DMS153 treated with DMSO at 0.1 percent for 48 hours (cell line): ENCODE data around the gene PHACTR1.
"Not testable (repeated sequence)": the region's sequence is repeated elsewhere in the genome, so short reads cannot be mapped to it uniquely, and the experiment has no call there.

Experiments
- DNase-seq: peaks from one replicate; lab custom pipeline; 2025; ENCODE audit not compliant: unreplicated experiment; lab: John Stamatoyannopoulos, UW

PHACTR1 gene

DNA sequence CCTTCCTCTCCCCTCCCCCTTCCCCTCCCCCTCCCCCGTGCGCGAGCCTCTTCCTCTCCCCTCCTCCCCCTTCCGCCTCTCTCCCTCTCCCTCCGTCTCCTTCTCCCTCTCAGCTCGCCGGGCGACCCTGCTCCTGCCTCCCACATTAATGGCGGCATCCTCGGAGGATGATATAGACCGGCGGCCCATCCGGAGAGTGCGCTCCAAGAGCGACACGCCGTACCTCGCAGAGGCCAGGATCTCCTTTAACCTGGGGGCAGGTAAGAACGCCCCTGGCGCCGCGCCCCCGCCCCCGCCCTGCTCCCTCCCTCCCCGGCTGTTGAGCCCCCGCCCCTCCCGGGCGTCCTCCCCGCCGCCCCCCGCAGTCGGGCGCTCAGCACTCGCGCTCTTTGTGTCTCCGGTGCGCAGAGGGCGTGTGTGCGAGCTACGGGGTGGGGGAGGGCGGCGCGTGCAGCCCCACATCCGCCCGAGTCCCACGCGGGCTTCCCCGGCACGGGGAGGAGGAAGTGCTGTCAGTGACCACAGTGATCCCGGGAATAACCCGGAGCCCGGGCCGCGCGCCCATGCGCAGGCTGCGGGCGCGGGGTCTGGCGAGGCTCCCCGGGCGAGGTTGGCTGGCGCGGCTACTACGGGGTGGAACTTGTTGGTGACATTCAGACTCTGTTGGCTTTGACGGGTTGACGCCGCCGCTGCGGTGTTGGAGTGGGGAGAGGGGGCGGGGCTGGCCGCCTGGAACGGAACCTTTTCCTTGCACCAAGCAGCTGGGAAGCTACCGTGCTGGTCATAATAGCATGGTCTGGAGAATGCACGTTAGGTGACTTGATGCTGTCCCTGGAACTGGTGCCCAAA lies 33.2 kb downstream of the PHACTR1 start:
- DNase-seq, result peak; percentile 21

DNA sequence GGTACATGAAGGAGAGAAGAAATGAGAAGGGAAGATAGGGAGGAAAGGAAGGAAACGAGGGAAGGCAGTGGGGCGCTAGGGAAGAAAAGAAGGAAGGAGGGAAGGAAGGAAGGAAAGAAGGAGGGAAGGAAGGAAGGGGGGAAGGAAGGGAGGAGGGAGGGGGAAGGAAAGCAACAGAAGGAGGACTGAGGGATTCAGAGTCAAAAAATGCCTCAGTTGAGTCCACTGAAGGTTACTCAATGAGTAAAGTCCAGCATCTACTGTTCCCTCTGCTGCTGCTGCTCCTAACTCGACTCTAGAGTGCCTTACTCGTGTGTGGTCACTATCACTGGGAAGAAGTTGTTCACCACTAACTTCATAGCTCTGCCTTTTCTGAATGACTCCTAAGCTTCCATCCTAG lies 33.8 kb downstream of the PHACTR1 start:
- DNase-seq, result no peak

DNA sequence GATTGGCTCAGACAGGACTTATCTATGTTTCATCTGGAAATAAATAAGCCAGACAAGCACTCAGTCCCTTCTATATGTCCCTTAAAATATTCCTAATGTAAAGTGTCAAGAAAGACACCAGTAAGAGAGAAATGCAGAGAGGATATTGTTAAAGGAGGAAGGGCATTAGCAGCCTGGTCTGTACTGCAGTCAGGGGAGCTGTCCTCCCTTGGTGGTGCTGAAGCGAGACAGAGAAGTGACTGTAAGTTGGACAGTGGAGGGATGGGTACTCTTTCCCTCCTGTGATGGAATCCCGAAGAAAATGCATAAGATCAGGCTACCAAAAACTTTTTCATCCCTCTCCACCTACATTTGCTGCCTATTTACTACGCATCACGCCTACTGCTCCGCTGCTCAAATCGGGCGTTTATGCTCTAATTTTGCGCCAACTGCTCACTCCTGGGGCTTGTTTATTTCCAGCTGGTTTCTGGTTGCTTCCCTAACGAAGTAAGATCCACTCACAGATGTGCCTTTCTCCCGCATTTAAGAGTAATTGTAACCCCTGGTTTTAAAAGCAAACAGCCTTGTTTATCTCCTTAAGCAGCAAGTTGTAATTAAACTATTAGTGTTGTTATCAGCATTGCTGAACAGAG lies 35.2 kb downstream of the PHACTR1 start:
- no peak for DNase-seq

DNA sequence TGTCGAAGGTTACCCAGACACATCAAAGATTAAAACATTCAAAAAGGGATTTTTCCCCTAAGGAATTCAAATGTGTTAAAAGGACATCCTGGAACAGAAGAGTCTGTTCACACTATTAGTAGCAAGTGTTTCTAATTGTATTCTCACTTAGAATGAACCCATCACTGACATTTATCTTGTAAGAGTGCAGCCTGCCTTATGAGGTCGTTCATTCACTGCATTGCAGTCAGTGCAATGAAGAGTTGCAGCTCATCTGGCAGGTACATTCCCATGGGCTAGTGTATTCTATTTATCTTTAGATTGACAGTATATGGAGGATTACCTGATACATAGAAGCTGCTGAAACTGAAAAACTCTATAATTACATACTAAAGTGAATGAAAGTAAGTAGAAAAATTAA lies 36.5 kb downstream of the PHACTR1 start:
- DNase-seq, result no peak

- no peak for DNase-seq
Measured at GRCh38 chr6:12760226-12760625, 43.7 kb downstream of the PHACTR1 start.

DNA sequence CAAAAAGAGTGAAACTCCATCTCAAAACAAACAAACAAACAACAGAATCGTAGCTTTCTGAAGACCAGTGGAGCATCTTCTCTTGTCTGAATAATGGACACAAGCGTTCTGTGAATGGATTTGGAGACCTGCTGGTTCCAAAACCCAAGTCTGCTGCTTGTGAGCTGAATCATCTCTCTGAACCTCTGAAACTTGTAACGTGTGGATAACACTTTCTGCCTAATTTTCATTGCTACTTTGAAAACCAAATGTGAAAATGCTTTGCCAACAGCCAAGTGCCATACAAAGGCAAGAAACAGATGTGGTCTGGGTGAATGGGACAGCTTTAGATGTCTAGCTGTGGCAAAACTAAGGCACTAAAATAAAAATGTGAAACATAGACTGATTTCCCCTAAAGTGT lies 44.3 kb downstream of the PHACTR1 start:
- no peak for DNase-seq

GRCh38 chr6:12761376-12762115 lies 45.0 kb downstream of the PHACTR1 start:
- no peak for DNase-seq

- DNase-seq, result not testable (repeated sequence)
Measured at GRCh38 chr6:12762731-12763434, 46.3 kb downstream of the PHACTR1 start.

- DNase-seq, result no peak
Measured at GRCh38 chr6:12766365-12766764, 49.8 kb downstream of the PHACTR1 start.

DNA sequence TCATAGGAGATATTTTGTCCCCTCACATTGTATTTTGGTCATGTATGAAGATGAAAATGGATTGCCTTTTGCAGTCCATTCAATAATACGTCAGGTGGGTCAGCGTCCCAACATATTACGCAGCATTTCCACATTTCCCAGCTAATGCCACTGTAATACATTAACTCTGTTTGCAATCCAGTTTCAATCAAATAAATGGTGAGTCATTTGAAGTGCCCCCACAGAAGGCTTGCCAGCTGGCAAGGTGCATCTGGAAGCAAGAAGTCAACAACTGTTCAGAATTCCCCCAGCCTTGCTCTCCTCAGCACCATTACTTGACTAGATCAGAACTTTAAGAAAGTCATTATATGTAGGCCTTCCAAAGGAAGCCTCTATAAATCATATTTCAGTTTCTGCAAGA lies 50.4 kb downstream of the PHACTR1 start:
- no peak for DNase-seq

DNA sequence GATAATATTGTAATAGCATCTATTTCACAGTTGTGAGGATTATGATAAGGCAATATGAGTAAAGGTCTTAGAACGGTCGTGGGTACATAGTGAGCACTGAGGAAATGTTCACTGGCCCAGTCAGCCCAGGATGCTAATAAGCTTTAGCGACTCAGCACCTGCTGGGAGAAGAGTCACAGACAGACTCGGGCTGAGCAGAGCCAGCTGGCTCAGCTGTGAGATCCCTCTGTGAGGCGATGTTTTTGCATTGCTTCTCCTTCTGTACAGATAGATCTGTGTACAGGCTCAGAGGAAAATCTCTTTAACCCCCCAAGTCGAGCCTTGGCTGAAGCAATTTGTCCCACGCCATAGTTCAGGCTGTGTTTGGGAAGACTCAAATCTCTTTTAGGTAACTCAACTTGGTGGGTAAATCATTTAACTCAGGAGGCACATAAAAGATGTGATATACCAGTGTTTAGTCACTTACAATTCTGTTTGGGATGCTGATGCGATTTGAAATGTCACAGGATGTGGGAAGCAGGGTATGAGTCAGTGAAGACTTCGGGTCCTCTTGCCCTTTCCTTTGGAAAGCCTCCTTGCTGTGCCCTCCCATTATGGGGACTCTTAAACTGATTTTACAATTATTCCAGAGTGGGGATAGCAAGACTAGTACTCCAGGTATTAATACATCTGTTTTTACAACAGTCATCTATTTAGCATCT lies 53.1 kb downstream of the PHACTR1 start:
- no peak for DNase-seq

DNA sequence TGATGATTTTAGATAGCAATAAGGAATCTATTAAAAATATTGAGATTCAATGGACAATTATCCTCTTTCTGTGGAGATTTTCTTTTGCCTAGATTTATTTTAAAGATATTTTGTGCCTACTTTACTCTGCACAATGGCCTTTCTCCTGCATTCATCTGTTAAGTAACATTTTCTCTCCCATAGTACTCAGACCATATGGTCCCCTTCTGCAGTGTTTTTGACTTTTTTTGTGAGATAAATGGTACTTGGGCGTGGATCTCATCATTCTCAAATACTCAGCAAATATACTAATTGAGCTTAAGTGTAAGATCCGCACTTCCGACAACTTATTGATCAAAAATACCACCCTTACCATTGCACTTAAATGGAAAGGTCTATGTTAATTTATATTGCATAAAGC lies 55.8 kb downstream of the PHACTR1 start:
- no peak for DNase-seq

GRCh38 chr6:12776291-12776690 lies 59.7 kb downstream of the PHACTR1 start:
- DNase-seq, result no peak

GRCh38 chr6:12779772-12780171 lies 63.2 kb downstream of the PHACTR1 start:
- no peak for DNase-seq

DNA sequence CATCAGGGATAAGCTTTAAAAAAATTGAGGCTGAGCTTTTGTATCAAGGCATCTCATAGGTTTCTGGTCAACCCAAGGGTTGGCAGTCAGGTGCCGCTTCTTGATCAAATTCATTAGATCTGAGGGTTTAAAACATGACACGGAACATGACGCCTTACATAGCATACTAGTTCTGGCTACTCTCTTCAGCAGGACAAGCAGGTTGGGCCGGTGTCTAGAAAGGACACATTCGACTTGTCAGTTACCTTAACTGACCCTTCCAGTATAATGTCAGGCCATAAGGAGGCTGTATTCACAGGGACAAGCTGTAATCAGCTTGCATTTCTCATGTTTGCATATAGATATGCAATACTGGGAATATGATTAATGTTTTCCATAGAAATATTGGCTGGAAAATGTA lies 65.6 kb downstream of the PHACTR1 start:
- no peak for DNase-seq

DNA sequence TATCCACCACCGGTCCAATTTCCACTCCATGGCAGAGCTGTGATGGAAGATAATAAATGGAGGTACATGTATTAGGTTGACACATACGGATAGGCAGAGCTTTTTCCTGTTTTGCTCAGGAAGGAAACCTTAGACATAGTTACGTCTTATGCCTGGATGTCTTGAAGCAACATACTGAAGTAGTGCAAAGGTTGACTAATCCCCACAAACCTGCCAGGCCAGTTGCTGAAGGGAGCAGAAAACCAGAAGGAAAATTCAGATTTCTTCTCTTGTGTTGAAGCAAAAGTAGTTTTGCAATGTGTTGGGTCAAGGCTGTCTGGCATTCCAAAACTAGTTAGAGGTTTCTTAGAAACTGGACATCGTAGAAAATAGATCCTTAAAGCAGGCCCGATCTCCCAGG lies 68.7 kb downstream of the PHACTR1 start:
- DNase-seq, result no peak

DNA sequence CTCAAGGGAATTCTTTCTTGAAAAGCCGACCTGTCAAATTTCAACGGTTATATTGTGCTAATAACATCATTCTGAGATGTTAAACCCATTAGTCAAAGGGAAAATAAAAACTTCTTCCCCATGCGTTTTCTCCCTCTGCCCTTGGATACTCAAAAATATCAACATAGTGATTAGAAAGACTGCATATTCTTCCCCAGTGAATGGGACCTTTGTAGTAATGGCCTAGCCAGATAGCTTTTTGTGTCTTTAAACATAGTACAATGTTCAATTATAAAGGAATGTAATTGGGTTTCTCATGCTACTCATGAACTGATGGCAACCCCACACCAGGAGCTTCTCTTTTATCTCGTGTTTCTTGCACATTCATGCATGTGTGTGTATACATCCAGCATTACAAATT lies 69.4 kb downstream of the PHACTR1 start:
- DNase-seq, result no peak

- no peak for DNase-seq
Measured at GRCh38 chr6:12791371-12791770, 74.8 kb downstream of the PHACTR1 start.

DNA sequence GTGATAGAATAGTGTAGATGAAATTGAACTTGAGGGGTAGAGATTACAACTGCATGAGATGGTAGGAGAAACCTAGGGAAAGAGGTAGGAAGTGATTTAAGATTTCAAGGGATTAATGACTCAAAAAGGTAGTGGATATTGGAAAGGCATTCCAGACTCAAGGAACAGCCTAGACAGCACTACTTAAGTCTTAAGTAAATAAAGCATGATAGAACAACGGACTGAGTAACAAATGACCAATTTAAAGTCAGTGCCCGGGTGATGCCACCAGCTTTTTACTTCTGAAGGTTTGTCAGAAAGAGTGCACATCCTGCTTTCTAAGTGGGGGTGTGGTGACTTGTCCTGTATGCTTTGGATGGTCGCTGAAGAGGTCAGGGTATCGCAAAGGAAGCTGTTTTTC lies 81.8 kb downstream of the PHACTR1 start:
- no peak for DNase-seq

GRCh38 chr6:12800120-12800519 lies 83.6 kb downstream of the PHACTR1 start:
- DNase-seq, result no peak

DNA sequence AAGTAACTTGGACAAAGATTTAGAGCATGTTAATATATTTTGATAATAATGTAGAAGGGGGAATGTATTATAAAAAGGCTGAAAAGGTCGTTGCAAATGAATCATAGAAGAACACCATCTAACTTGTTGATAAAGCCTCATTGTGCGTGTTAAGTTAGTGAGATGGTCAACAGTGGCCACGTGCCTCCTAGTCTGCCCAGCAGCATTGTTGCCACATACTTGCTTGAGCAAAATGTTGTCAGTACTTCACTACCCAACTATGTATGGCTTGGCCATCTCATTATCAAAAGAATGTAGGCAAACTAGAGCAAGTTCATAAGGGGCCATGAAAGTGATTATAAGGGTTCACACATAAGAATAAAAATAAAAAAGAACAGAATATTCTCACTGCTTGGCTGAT lies 84.6 kb downstream of the PHACTR1 start:
- no peak for DNase-seq
